GM12878 (cell line): ENCODE results near the gene UBR3.

ENCODE experiments used
- BMI1 ChIP-seq: fragments of 450-650 bp; IDR thresholded peaks from 2 replicates; pipeline ENCODE4 v1.6.1; 2016; ENCODE audit warnings: mild to moderate bottlenecking, moderate library complexity, borderline replicate concordance
- CHD2 ChIP-seq: IDR thresholded peaks from 2 replicates; pipeline ENCODE4 v1.6.1; 2011; ENCODE audit warnings: low read depth, low read length, improper control_type of control experiment, borderline replicate concordance
- CREM ChIP-seq: IDR thresholded peaks from 2 replicates; pipeline ENCODE4 v1.6.1; 2014; ENCODE audit warnings: antibody characterized with exemption, low read depth
- ETV6 ChIP-seq, 2 experiments: fragments of 450-650 bp in 1 of 2; IDR thresholded peaks in 1 of 2; conservative IDR thresholded peaks in 1 of 2; 2 replicates each; pipeline ENCODE4 v1.6.1; 2014; ENCODE audit warnings: antibody characterized with exemption in 1 of 2, borderline replicate concordance in 1 of 2, low read depth in 1 of 2, mild to moderate bottlenecking in 1 of 2, moderate library complexity in 1 of 2
- EZH2 ChIP-seq: IDR thresholded peaks from 2 replicates; pipeline ENCODE4 v1.6.1; 2012; ENCODE audit warnings: low read depth, mild to moderate bottlenecking, control low read depth, inconsistent platforms, low read length, borderline replicate concordance; ENCODE audit not compliant: control insufficient read depth
- POLR2A ChIP-seq: IDR thresholded peaks from 2 replicates; pipeline ENCODE4 v1.6.1; 2011; ENCODE audit warnings: low read depth, mild to moderate bottlenecking, low read length
- SIX5 ChIP-seq: IDR thresholded peaks from 2 replicates; pipeline ENCODE4 v1.6.1; 2011; ENCODE audit warnings: mild to moderate bottlenecking, low read depth, low read length, moderate library complexity; ENCODE audit not compliant: severe bottlenecking
- SUZ12 ChIP-seq: fragments of 200-600 bp; sonication (generic); IDR thresholded peaks from one replicate; pipeline ENCODE4 v1.6.1; 2018; ENCODE audit warnings: antibody characterized with exemption, mild to moderate bottlenecking; ENCODE audit not compliant: unreplicated experiment
- YBX1 ChIP-seq: fragments of 450-650 bp; IDR thresholded peaks from 2 replicates; pipeline ENCODE4 v1.6.1; 2016; ENCODE audit warnings: antibody characterized with exemption
- TF ChIP-seq, protein P1 (sequence below), 3 experiments: IDR thresholded peaks in 2 of 3; conservative IDR thresholded peaks in 1 of 3; 2 replicates each; pipeline ENCODE4 v1.5.1; 2011; ENCODE audit warnings: low read depth in 3 of 3, low read length in 3 of 3, mild to moderate bottlenecking in 3 of 3, control low read depth in 2 of 3, moderate library complexity in 2 of 3, inconsistent platforms in 1 of 3, mixed read lengths in 1 of 3; ENCODE audit not compliant: control insufficient read depth in 2 of 3, insufficient read depth in 1 of 3; ENCODE audit errors: extremely low read depth in 1 of 3
- TF ChIP-seq, protein P2 (sequence below): IDR thresholded peaks from 2 replicates; pipeline ENCODE4 v1.6.1; 2011; ENCODE audit warnings: low read depth, low read length, improper control_type of control experiment, borderline replicate concordance
- TF ChIP-seq, protein P3 (sequence below): IDR thresholded peaks from 2 replicates; pipeline ENCODE4 v1.6.1; 2011; ENCODE audit warnings: borderline replicate concordance, low read depth, mild to moderate bottlenecking, moderate library complexity, mixed read lengths, low read length; ENCODE audit not compliant: insufficient read depth; ENCODE audit errors: extremely low read length

DNA sequence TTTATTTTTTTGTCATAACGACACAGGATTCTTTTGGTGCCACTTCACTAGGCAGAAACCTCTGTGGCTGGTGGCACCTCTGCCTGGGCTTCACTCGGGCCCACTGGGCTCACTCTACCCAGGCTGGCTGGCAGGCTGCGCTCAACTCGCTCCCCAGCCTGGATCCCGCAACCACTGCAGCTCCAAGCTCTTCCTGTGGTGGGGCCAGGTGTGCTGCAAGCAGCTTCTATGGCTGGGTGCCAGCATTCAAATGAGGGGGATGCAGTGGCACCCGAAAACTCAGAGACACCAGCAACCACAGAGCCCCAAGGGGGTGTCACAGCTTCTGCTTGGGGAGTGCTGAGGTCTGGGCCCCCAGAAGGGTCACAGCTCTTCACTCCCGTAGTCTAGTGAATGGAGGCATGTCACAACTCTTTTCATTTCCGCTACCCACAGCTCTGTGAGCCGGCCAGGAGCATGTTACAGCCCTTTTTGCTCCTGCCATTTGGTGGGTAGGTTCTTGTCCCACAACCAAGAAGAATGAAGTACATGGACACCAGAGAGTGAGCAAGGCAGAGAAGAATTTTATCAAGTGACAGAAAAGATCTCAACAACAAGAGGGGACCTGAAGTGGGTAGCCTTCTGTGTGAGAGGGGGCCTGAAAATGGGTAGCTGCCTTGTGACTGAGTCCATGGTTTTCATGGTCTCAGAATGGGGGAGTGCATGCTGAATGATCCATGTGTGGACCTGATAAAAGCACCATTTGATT, 170.1 kb downstream of the UBR3 start:
- TF ChIP-seq, protein P1, sequence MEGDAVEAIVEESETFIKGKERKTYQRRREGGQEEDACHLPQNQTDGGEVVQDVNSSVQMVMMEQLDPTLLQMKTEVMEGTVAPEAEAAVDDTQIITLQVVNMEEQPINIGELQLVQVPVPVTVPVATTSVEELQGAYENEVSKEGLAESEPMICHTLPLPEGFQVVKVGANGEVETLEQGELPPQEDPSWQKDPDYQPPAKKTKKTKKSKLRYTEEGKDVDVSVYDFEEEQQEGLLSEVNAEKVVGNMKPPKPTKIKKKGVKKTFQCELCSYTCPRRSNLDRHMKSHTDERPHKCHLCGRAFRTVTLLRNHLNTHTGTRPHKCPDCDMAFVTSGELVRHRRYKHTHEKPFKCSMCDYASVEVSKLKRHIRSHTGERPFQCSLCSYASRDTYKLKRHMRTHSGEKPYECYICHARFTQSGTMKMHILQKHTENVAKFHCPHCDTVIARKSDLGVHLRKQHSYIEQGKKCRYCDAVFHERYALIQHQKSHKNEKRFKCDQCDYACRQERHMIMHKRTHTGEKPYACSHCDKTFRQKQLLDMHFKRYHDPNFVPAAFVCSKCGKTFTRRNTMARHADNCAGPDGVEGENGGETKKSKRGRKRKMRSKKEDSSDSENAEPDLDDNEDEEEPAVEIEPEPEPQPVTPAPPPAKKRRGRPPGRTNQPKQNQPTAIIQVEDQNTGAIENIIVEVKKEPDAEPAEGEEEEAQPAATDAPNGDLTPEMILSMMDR (IDR thresholded peaks at IDR 0.05 in 2 of 3, conservative IDR thresholded peaks at IDR 0.05 in 1 of 3; ENCODE audit: control insufficient read depth in 2 of 3, extremely low read depth in 1 of 3, insufficient read depth in 1 of 3, low read depth in 3 of 3, low read length in 3 of 3): no peak
- no peak for TF ChIP-seq CREM
- no peak for TF ChIP-seq POLR2A
- no peak for TF ChIP-seq SUZ12
- TF ChIP-seq SIX5: no peak
- TF ChIP-seq YBX1: no peak
- TF ChIP-seq CHD2: no peak
- no peak for TF ChIP-seq EZH2
- TF ChIP-seq, protein P2, sequence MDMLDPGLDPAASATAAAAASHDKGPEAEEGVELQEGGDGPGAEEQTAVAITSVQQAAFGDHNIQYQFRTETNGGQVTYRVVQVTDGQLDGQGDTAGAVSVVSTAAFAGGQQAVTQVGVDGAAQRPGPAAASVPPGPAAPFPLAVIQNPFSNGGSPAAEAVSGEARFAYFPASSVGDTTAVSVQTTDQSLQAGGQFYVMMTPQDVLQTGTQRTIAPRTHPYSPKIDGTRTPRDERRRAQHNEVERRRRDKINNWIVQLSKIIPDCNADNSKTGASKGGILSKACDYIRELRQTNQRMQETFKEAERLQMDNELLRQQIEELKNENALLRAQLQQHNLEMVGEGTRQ: no peak
- TF ChIP-seq BMI1: no peak
- TF ChIP-seq ETV6 (conservative IDR thresholded peaks at IDR 0.05 in 1 of 2, IDR thresholded peaks at IDR 0.05 in 1 of 2; ENCODE audit: borderline replicate concordance in 1 of 2, low read depth in 1 of 2): no peak
- TF ChIP-seq, protein P3, sequence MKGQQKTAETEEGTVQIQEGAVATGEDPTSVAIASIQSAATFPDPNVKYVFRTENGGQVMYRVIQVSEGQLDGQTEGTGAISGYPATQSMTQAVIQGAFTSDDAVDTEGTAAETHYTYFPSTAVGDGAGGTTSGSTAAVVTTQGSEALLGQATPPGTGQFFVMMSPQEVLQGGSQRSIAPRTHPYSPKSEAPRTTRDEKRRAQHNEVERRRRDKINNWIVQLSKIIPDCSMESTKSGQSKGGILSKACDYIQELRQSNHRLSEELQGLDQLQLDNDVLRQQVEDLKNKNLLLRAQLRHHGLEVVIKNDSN: no peak
